Measurements from ENCODE around the gene GDF10. TPM values are rescaled to one million over a fixed set of nuclear protein-coding genes. Genes with fewer than 3 reads are reported as not detected.

GDF10 gene
- total and polyA plus RNA-seq, 2 of the 8 experiments (the other 6 are each of a cell fraction or from before 2014, with no cell fraction given), result 0.19 to 0.32 TPM

GRCh38 chr10:47331491-47331890 lies 31.5 kb downstream of the GDF10 start:
- H2BK120ac ChIP-seq (replicated peaks; ENCODE audit: low read depth, low read length), result no peak overlapping the region
- no peaks in the 10 kb centered on the region; a peak in 1 of 7 replicates for H3K27me3 ChIP-seq (replicated peaks in 1 of 4; ENCODE audit: control insufficient read depth in 3 of 4, extremely low read depth in 1 of 4, insufficient read depth in 3 of 4, low read length in 3 of 4)
- no peak overlapping the region for H3K27ac ChIP-seq (ENCODE audit: low read depth, low read length)
- H2BK5ac ChIP-seq (ENCODE audit: low read depth, low read length), result no peak overlapping the region
- no peak overlapping the region for H2AFZ ChIP-seq (ENCODE audit: low read length)
- no peaks in the 10 kb centered on the region for H3K79me2 ChIP-seq (ENCODE audit: control insufficient read depth in 1 of 2, insufficient read depth in 2 of 2, low read length in 2 of 2)
- H3K56ac ChIP-seq (replicated peaks; ENCODE audit: insufficient read length, low read depth, low read length), result no peak overlapping the region
- no peaks in the 10 kb centered on the region; a peak in 1 of 8 replicates for H3K36me3 ChIP-seq (ENCODE audit: control insufficient read depth in 2 of 4, insufficient read depth in 4 of 4, low read length in 3 of 4)
- no peak overlapping the region for H3K4me3 ChIP-seq (ENCODE audit: extremely low read depth in 1 of 4, insufficient read depth in 2 of 4, low read depth in 3 of 4, low read length in 4 of 4)
- peaks cover 0 to 4% of the 10 kb centered on the region in 2 experiments for H4K20me1 ChIP-seq (replicated peaks in 1 of 2; ENCODE audit: control insufficient read depth in 1 of 2, insufficient read depth in 2 of 2, low read length in 2 of 2)
- 96% methylated on average over 7 of the region's 9 CpGs; no CpG with 5 or more reads in 1 of the 2 experiments for WGBS, 2 experiments (ENCODE audit: extremely low coverage in 1 of 2, insufficient coverage in 1 of 2, insufficient read length in 1 of 2, insufficient replicate concordance in 2 of 2, low coverage in 1 of 2, low lambda C conversion rate in 2 of 2, missing lambda C conversion rate in 1 of 2)
- ChIA-PET POLR2A (ENCODE audit: partially characterized antibody) (no interaction called here), CTCF (ENCODE audit: partially characterized antibody) (no interaction called here)
- no peak overlapping the region for H2BK15ac ChIP-seq (ENCODE audit: low read length)
- H3K14ac ChIP-seq (ENCODE audit: insufficient read length), result no peak overlapping the region
- no peak overlapping the region for H3K4ac ChIP-seq (replicated peaks; ENCODE audit: insufficient read length, low read depth, low read length)
- no peak overlapping the region for H3K9ac ChIP-seq (replicated peaks in 1 of 4; ENCODE audit: extremely low read depth in 1 of 4, low read depth in 3 of 4, low read length in 3 of 4)
- no peaks in the 10 kb centered on the region for H3K79me1 ChIP-seq (ENCODE audit: low read depth, low read length)
- no peaks in the 10 kb centered on the region for H3K4me1 ChIP-seq (replicated peaks in 1 of 4; ENCODE audit: control insufficient read depth in 3 of 4, insufficient read depth in 4 of 4, low read length in 3 of 4)
- no peak overlapping the region for H2BK20ac ChIP-seq (ENCODE audit: low read length)
- no peak overlapping the region for H4K91ac ChIP-seq (replicated peaks; ENCODE audit: insufficient read length, low read length)
- H3K9me3 ChIP-seq (ENCODE audit: insufficient read depth in 2 of 2, low read depth in 1 of 2, low read length in 1 of 2), result no peaks in the 10 kb centered on the region
- H3K18ac ChIP-seq (ENCODE audit: extremely low read depth, low read length), result no peak overlapping the region
- DNase-seq (ENCODE audit: low read depth in 1 of 2, low spot score in 2 of 2), result no peak
- no peak overlapping the region for H2AK5ac ChIP-seq (ENCODE audit: low read depth, low read length)
- no peak for FAIRE-seq
- no peak overlapping the region for H2BK12ac ChIP-seq (ENCODE audit: low read depth, low read length)
- TF ChIP-seq NRF1 (IDR thresholded peaks at IDR 0.05; ENCODE audit: low read depth, low read length) (no peak), MAX (IDR thresholded peaks at IDR 0.05) (no peak)
- no peak overlapping the region for H3K4me2 ChIP-seq (ENCODE audit: insufficient read depth in 1 of 2, low read depth in 2 of 2, low read length in 2 of 2)
- H4K5ac ChIP-seq (ENCODE audit: insufficient read length, low read depth, low read length), result no peak overlapping the region
- H3K23ac ChIP-seq (ENCODE audit: insufficient read length), result no peak overlapping the region
- no peak overlapping the region for H4K8ac ChIP-seq (ENCODE audit: extremely low read depth, insufficient read depth, low read length)
- H3K23me2 ChIP-seq (ENCODE audit: low read depth, low read length), result no peaks in the 10 kb centered on the region
